Measurements from ENCODE around the gene SLC39A11. TPM values are rescaled to one million over a fixed set of nuclear protein-coding genes. Genes with fewer than 3 reads are reported as not detected.

The SLC39A11 gene
- total RNA-seq, 1 donor from 2014 or later, result 21.5 TPM

GRCh38 chr17:73088561-73088960, 3.9 kb downstream of the SLC39A11 start:
- Mint-ChIP-seq H3K4me3 (ENCODE audit: unreplicated experiment) (no peak overlapping the region), H3K27me3 (ENCODE audit: low read depth, unreplicated experiment) (peaks cover 3% of the 10 kb centered on the region), H3K9me3 (ENCODE audit: unreplicated experiment) (no peaks in the 10 kb centered on the region), H3K4me1 (ENCODE audit: low read depth, unreplicated experiment) (peaks cover 4% of the 10 kb centered on the region), H3K36me3 (ENCODE audit: low read depth, unreplicated experiment) (peaks cover 31% of the 10 kb centered on the region), H3K27ac (ENCODE audit: unreplicated experiment) (no peak overlapping the region)
- Histone ChIP-seq H3K4me2 (ENCODE audit: low read length) (no peak overlapping the region), H3K36me3 (ENCODE audit: insufficient read depth, low read length) (no peaks in the 10 kb centered on the region), H4K20me1 (ENCODE audit: insufficient read depth, low read length) (peaks cover 13% of the 10 kb centered on the region), H3K4me3 (ENCODE audit: insufficient read depth, low read depth, low read length) (no peak overlapping the region), H3K9ac (ENCODE audit: low read length) (no peak overlapping the region), H3K27me3 (ENCODE audit: insufficient read depth, low read length) (no peaks in the 10 kb centered on the region), H3K79me2 (ENCODE audit: insufficient read depth, low read length) (no peaks in the 10 kb centered on the region), H3K9me3 (ENCODE audit: insufficient read depth, low read depth, low read length) (no peaks in the 10 kb centered on the region), H2AFZ (ENCODE audit: low read depth, low read length) (no peak overlapping the region), H3K4me1 (ENCODE audit: insufficient read depth, low read length) (peaks cover 13% of the 10 kb centered on the region), H3K27ac (ENCODE audit: low read depth, low read length) (no peak overlapping the region)
- DNase-seq (ENCODE audit: low read depth) (no peak), FAIRE-seq (no peak)
- TF ChIP-seq CTCF (IDR thresholded peaks at IDR 0.05; ENCODE audit: insufficient read depth, low read depth, low read length), result no peak
- no peak for TF ChIP-seq EZH2 (IDR thresholded peaks at IDR 0.05; ENCODE audit: insufficient read depth, low read length)

- Mint-ChIP-seq H3K4me3 (ENCODE audit: unreplicated experiment) (no peak overlapping the region), H3K27me3 (ENCODE audit: low read depth, unreplicated experiment) (no peaks in the 10 kb centered on the region), H3K36me3 (ENCODE audit: low read depth, unreplicated experiment) (peaks cover 42% of the 10 kb centered on the region), H3K9me3 (ENCODE audit: unreplicated experiment) (no peaks in the 10 kb centered on the region), H3K4me1 (ENCODE audit: low read depth, unreplicated experiment) (no peaks in the 10 kb centered on the region), H3K27ac (ENCODE audit: unreplicated experiment) (no peak overlapping the region)
- DNase-seq (ENCODE audit: low read depth) (no peak), FAIRE-seq (no peak)
- Histone ChIP-seq H3K27ac (ENCODE audit: low read depth, low read length) (no peak overlapping the region), H3K79me2 (ENCODE audit: insufficient read depth, low read length) (no peaks in the 10 kb centered on the region), H3K27me3 (ENCODE audit: insufficient read depth, low read length) (no peaks in the 10 kb centered on the region), H3K9me3 (ENCODE audit: insufficient read depth, low read depth, low read length) (no peaks in the 10 kb centered on the region), H2AFZ (ENCODE audit: low read depth, low read length) (no peak overlapping the region), H3K4me2 (ENCODE audit: low read length) (no peak overlapping the region), H3K4me1 (ENCODE audit: insufficient read depth, low read length) (no peaks in the 10 kb centered on the region), H4K20me1 (ENCODE audit: insufficient read depth, low read length) (no peaks in the 10 kb centered on the region), H3K9ac (ENCODE audit: low read length) (no peak overlapping the region), H3K4me3 (ENCODE audit: insufficient read depth, low read depth, low read length) (no peak overlapping the region), H3K36me3 (ENCODE audit: insufficient read depth, low read length) (no peaks in the 10 kb centered on the region)
- TF ChIP-seq EZH2 (IDR thresholded peaks at IDR 0.05; ENCODE audit: insufficient read depth, low read length) (no peak), CTCF (IDR thresholded peaks at IDR 0.05; ENCODE audit: insufficient read depth, low read depth, low read length) (no peak)
Observed at GRCh38 chr17:73083432-73083831, 9.1 kb downstream of the SLC39A11 start.

- no peak for TF ChIP-seq CTCF (IDR thresholded peaks at IDR 0.05; ENCODE audit: insufficient read depth, low read depth, low read length)
- TF ChIP-seq EZH2 (IDR thresholded peaks at IDR 0.05; ENCODE audit: insufficient read depth, low read length), result no peak
- Histone ChIP-seq H3K4me3 (ENCODE audit: insufficient read depth, low read depth, low read length) (no peak overlapping the region), H3K36me3 (ENCODE audit: insufficient read depth, low read length) (no peaks in the 10 kb centered on the region), H3K4me1 (ENCODE audit: insufficient read depth, low read length) (no peaks in the 10 kb centered on the region), H3K79me2 (ENCODE audit: insufficient read depth, low read length) (no peaks in the 10 kb centered on the region), H4K20me1 (ENCODE audit: insufficient read depth, low read length) (no peaks in the 10 kb centered on the region), H3K9me3 (ENCODE audit: insufficient read depth, low read depth, low read length) (no peaks in the 10 kb centered on the region), H3K27ac (ENCODE audit: low read depth, low read length) (no peak overlapping the region), H3K9ac (ENCODE audit: low read length) (no peak overlapping the region), H2AFZ (ENCODE audit: low read depth, low read length) (no peak overlapping the region), H3K27me3 (ENCODE audit: insufficient read depth, low read length) (no peaks in the 10 kb centered on the region), H3K4me2 (ENCODE audit: low read length) (no peak overlapping the region)
- Mint-ChIP-seq H3K36me3 (ENCODE audit: low read depth, unreplicated experiment) (peaks cover 14% of the 10 kb centered on the region), H3K9me3 (ENCODE audit: unreplicated experiment) (peaks cover 2% of the 10 kb centered on the region), H3K27me3 (ENCODE audit: low read depth, unreplicated experiment) (no peaks in the 10 kb centered on the region), H3K4me3 (ENCODE audit: unreplicated experiment) (no peak overlapping the region), H3K27ac (ENCODE audit: unreplicated experiment) (no peak overlapping the region), H3K4me1 (ENCODE audit: low read depth, unreplicated experiment) (peaks cover 1% of the 10 kb centered on the region)
- FAIRE-seq, result no peak
- DNase-seq (ENCODE audit: low read depth), result no peak
Observed at GRCh38 chr17:73074566-73074965, 17.9 kb downstream of the SLC39A11 start.

Data from astrocyte (in vitro differentiated cells and primary cell).